Gastrocnemius medialis (tissue), 4 donors: Measurements from ENCODE around the gene CCDC68. TPM values are rescaled to one million over a fixed set of nuclear protein-coding genes. Genes with fewer than 3 reads are reported as not detected.

Experiments used
- ATAC-seq, 2 donors: fragments of 150-250 bp; one replicate each; pipeline ENCODE4 v1.9.1; 2016
- DNase-seq, 2 donors: peaks; one replicate each; pipeline ENCODE4 v3.0.0-alpha.2; 2019
- H3K27ac ChIP-seq, 4 donors: fragments of 200-600 bp; sonication (generic); 1 replicate in 1 of 4; 2 replicates in 3 of 4; pipeline ENCODE4 v1.5.1; 2016 to 2018; ENCODE audit warnings: mild to moderate bottlenecking in 2 of 4, moderate library complexity in 1 of 4
- H3K27me3 ChIP-seq, 3 donors: fragments of 200-600 bp; sonication (generic) in 2 of 3; 1 replicate in 1 of 3; 2 replicates in 2 of 3; pipeline versions ENCODE4 v1.5.1 to v1.6.0; 2016 to 2019; ENCODE audit warnings: mild to moderate bottlenecking in 1 of 3, moderate library complexity in 1 of 3
- H3K36me3 ChIP-seq, 2 donors: fragments of 200-600 bp; sonication (generic) in 1 of 2; one replicate each; pipeline ENCODE4 v1.5.1; 2017 to 2018
- H3K4me1 ChIP-seq, 2 donors: fragments of 200-600 bp; sonication (generic) in 1 of 2; one replicate each; pipeline ENCODE4 v1.5.1; 2016 to 2017; ENCODE audit warnings: mild to moderate bottlenecking in 2 of 2
- H3K4me3 ChIP-seq, 4 donors: fragments of 200-600 bp; sonication (generic) in 3 of 4; 1 replicate in 1 of 4; 2 replicates in 3 of 4; pipeline ENCODE4 v1.5.1; 2016 to 2019; ENCODE audit warnings: mild to moderate bottlenecking in 2 of 4
- H3K9me3 ChIP-seq, 3 donors: fragments of 200-600 bp; sonication (generic) in 2 of 3; 1 replicate in 1 of 3; 2 replicates in 2 of 3; pipeline ENCODE4 v1.5.1; 2016 to 2019
- CTCF ChIP-seq, 5 experiments: fragments of 450-650 bp in 3 of 5; fragments of 200-600 bp in 2 of 5; sonication (generic) in 2 of 5; IDR thresholded peaks in 4 of 5; conservative IDR thresholded peaks in 1 of 5; 1 replicate in 4 of 5; 2 replicates in 1 of 5; pipeline ENCODE4 v1.5.1; 2016 to 2019; ENCODE audit warnings: antibody characterized with exemption in 5 of 5, mild to moderate bottlenecking in 3 of 5, moderate library complexity in 3 of 5
- POLR2A ChIP-seq, 2 donors: fragments of 450-650 bp; IDR thresholded peaks; one replicate each; pipeline ENCODE4 v1.6.1; 2017; ENCODE audit warnings: antibody characterized with exemption in 2 of 2, mild to moderate bottlenecking in 2 of 2, moderate library complexity in 2 of 2
- in situ Hi-C, 4 donors: fragments of 200-750 bp; cut with MboI; loops; one replicate each; pipeline versions ENCODE4 v1.15.0 to v1.8.0; 2017; ENCODE audit warnings: low sequenced_read_pairs in 4 of 4
- intact Hi-C: fragments of 100-400 bp; cut with DNase I; formaldehyde crosslinking; loops from one replicate; pipeline ENCODE4 v1.15.1; 2023; ENCODE audit warnings: low total_unique reads
- total RNA-seq, 4 donors: library from RNA; depleted of rRNA; stranded (reverse); fragments of >200 nt; gene quantifications; one replicate each; pipeline versions ENCODE4 v1.1.0 to v1.2.3, GENCODE V29; 2016

Gene CCDC68
- total RNA-seq, 4 donors from 2014 or later, result 2.4 to 6.0 (median 4.5) TPM

GRCh38 chr18:54900290-54900689 lies 59.0 kb downstream of the CCDC68 start:
- ATAC-seq (no peak), DNase-seq (no peak)
- Histone ChIP-seq H3K27me3 (no peaks in the 10 kb centered on the region), H3K36me3 (no peaks in the 10 kb centered on the region), H3K4me1 (no peaks in the 10 kb centered on the region), H3K27ac (no peak overlapping the region), H3K4me3 (no peak overlapping the region), H3K9me3 (no peaks in the 10 kb centered on the region)
- intact Hi-C loops, result no loop called here
- in situ Hi-C loops, result no loop called here
- no peak for TF ChIP-seq CTCF (IDR thresholded peaks at IDR 0.05 in 4 of 5, conservative IDR thresholded peaks at IDR 0.05 in 1 of 5)

- DNase-seq, result no peak
- intact Hi-C loops (no loop called here), in situ Hi-C loops (no loop called here)
- Histone ChIP-seq H3K27ac (no peak overlapping the region), H3K36me3 (no peaks in the 10 kb centered on the region), H3K27me3 (no peaks in the 10 kb centered on the region), H3K4me3 (no peak overlapping the region), H3K4me1 (no peaks in the 10 kb centered on the region), H3K9me3 (no peaks in the 10 kb centered on the region)
- TF ChIP-seq CTCF (IDR thresholded peaks at IDR 0.05 in 4 of 5, conservative IDR thresholded peaks at IDR 0.05 in 1 of 5) (no peak), POLR2A (IDR thresholded peaks at IDR 0.05) (no peak)
- ATAC-seq, result no peak
These were observed 59.8 kb downstream of the CCDC68 start for GRCh38 chr18:54899500-54899899.

GRCh38 chr18:54888933-54889332 lies 70.3 kb downstream of the CCDC68 start:
- in situ Hi-C loops (no loop called here), intact Hi-C loops (no loop called here)
- H3K27ac ChIP-seq, result no peak overlapping the region
- H3K4me3 ChIP-seq, result no peak overlapping the region
- ATAC-seq (no peak), DNase-seq (no peak)
- H3K9me3 ChIP-seq, result no peaks in the 10 kb centered on the region
- no peaks in the 10 kb centered on the region for H3K4me1 ChIP-seq
- H3K27me3 ChIP-seq, result no peaks in the 10 kb centered on the region
- TF ChIP-seq POLR2A (IDR thresholded peaks at IDR 0.05), result no peak
- no peak for TF ChIP-seq CTCF (IDR thresholded peaks at IDR 0.05 in 4 of 5, conservative IDR thresholded peaks at IDR 0.05 in 1 of 5)
- no peaks in the 10 kb centered on the region for H3K36me3 ChIP-seq

- H3K9me3 ChIP-seq, result no peaks in the 10 kb centered on the region
- TF ChIP-seq POLR2A (IDR thresholded peaks at IDR 0.05) (no peak), CTCF (IDR thresholded peaks at IDR 0.05 in 4 of 5, conservative IDR thresholded peaks at IDR 0.05 in 1 of 5) (no peak)
- in situ Hi-C loops, result no loop called here
- no peaks in the 10 kb centered on the region for H3K36me3 ChIP-seq
- no peak for ATAC-seq
- DNase-seq, result no peak
- H3K4me1 ChIP-seq, result no peaks in the 10 kb centered on the region
- H3K27me3 ChIP-seq, result no peaks in the 10 kb centered on the region
- intact Hi-C loops, result no loop called here
- no peak overlapping the region for H3K4me3 ChIP-seq
- H3K27ac ChIP-seq, result no peak overlapping the region
These were observed 70.9 kb downstream of the CCDC68 start for GRCh38 chr18:54888378-54888777.

- H3K4me1 ChIP-seq, result no peaks in the 10 kb centered on the region
- DNase-seq (no peak), ATAC-seq (no peak)
- H3K9me3 ChIP-seq, result no peaks in the 10 kb centered on the region
- no peaks in the 10 kb centered on the region for H3K36me3 ChIP-seq
- H3K27ac ChIP-seq, result no peak overlapping the region
- H3K27me3 ChIP-seq, result no peaks in the 10 kb centered on the region
- TF ChIP-seq POLR2A (IDR thresholded peaks at IDR 0.05) (no peak), CTCF (IDR thresholded peaks at IDR 0.05 in 4 of 5, conservative IDR thresholded peaks at IDR 0.05 in 1 of 5) (no peak)
- no peak overlapping the region for H3K4me3 ChIP-seq
- in situ Hi-C loops (no loop called here), intact Hi-C loops (no loop called here)
These were observed 75.3 kb downstream of the CCDC68 start for GRCh38 chr18:54883816-54884604.
